H9 (cell line): ENCODE results near the gene LONP2. TPM values are rescaled to one million over a fixed set of nuclear protein-coding genes. Genes with fewer than 3 reads are reported as not detected.

ENCODE experiments used
- DNase-seq: peaks from one replicate; pipeline ENCODE4 v3.0.0-alpha.2; 2017
- H2AFZ ChIP-seq: one replicate; pipeline ENCODE4 v1.6.1; 2013; ENCODE audit warnings: mild to moderate bottlenecking, low read length, control low read depth, moderate library complexity
- H2AK5ac ChIP-seq: 2 replicates; pipeline ENCODE4 v1.6.1; 2013; ENCODE audit warnings: low read length, control low read depth, mixed read lengths; ENCODE audit not compliant: insufficient read length
- H2BK120ac ChIP-seq: one replicate; pipeline ENCODE4 v1.6.1; 2013; ENCODE audit warnings: low read depth, mild to moderate bottlenecking, low read length, control low read depth, inconsistent platforms; ENCODE audit not compliant: poor library complexity, severe bottlenecking
- H2BK12ac ChIP-seq: 2 replicates; pipeline ENCODE4 v1.6.1; 2013; ENCODE audit warnings: low read length, control low read depth, mixed read lengths, low read depth; ENCODE audit not compliant: insufficient read length
- H2BK15ac ChIP-seq: 2 replicates; pipeline ENCODE4 v1.6.1; 2013; ENCODE audit warnings: low read depth, low read length, control low read depth
- H2BK20ac ChIP-seq: one replicate; pipeline ENCODE4 v1.6.1; 2013; ENCODE audit warnings: low read depth, mild to moderate bottlenecking, low read length, control low read depth, inconsistent platforms; ENCODE audit not compliant: poor library complexity, severe bottlenecking
- H2BK5ac ChIP-seq: 2 replicates; pipeline ENCODE4 v1.6.1; 2013; ENCODE audit warnings: low read length, control low read depth, mixed read lengths; ENCODE audit not compliant: insufficient read length
- H3K14ac ChIP-seq: 2 replicates; pipeline ENCODE4 v1.6.1; 2013; ENCODE audit warnings: low read length, control low read depth; ENCODE audit not compliant: insufficient read depth
- H3K18ac ChIP-seq: 2 replicates; pipeline ENCODE4 v1.6.1; 2013; ENCODE audit warnings: low read depth, mild to moderate bottlenecking, mixed read lengths, low read length, control low read depth; ENCODE audit not compliant: insufficient read length
- H3K23ac ChIP-seq: 2 replicates; pipeline ENCODE4 v1.6.1; 2013; ENCODE audit warnings: low read length, control low read depth, mixed read lengths, low read depth; ENCODE audit not compliant: insufficient read length
- H3K23me2 ChIP-seq: 2 replicates; pipeline ENCODE4 v1.6.1; 2013; ENCODE audit warnings: low read depth, mild to moderate bottlenecking, mixed read lengths, low read length, control low read depth; ENCODE audit not compliant: insufficient read length, poor library complexity, severe bottlenecking
- H3K27ac ChIP-seq: 2 replicates; pipeline ENCODE4 v1.5.1; 2013; ENCODE audit warnings: low read length, control low read depth, mixed read lengths, low read depth; ENCODE audit not compliant: insufficient read length
- H3K27me3 ChIP-seq: 2 replicates; pipeline ENCODE4 v1.6.1; 2013; ENCODE audit warnings: low read length, control low read depth, inconsistent platforms; ENCODE audit not compliant: insufficient read depth
- H3K4ac ChIP-seq: 2 replicates; pipeline ENCODE4 v1.6.1; 2013; ENCODE audit warnings: low read depth, mild to moderate bottlenecking, control low read depth, inconsistent platforms, low read length, moderate library complexity
- H3K4me1 ChIP-seq: 2 replicates; pipeline ENCODE4 v1.6.1; 2013; ENCODE audit warnings: low read length, control low read depth, inconsistent platforms; ENCODE audit not compliant: insufficient read depth
- H3K4me2 ChIP-seq: 2 replicates; pipeline ENCODE4 v1.6.1; 2013; ENCODE audit warnings: low read length, control low read depth, mixed read lengths; ENCODE audit not compliant: insufficient read length, insufficient read depth
- H3K56ac ChIP-seq: 2 replicates; pipeline ENCODE4 v1.6.1; 2013; ENCODE audit warnings: low read depth, mild to moderate bottlenecking, mixed read lengths, low read length, control low read depth; ENCODE audit not compliant: insufficient read length
- H3K79me1 ChIP-seq: 2 replicates; pipeline ENCODE4 v1.6.1; 2013; ENCODE audit warnings: low read depth, mild to moderate bottlenecking, moderate library complexity, low read length, control low read depth, inconsistent platforms; ENCODE audit not compliant: insufficient read depth, poor library complexity, severe bottlenecking
- H3K79me2 ChIP-seq: 2 replicates; pipeline ENCODE4 v1.6.1; 2013; ENCODE audit warnings: low read length, control low read depth, inconsistent platforms; ENCODE audit not compliant: insufficient read depth
- H3K9ac ChIP-seq: 2 replicates; pipeline ENCODE4 v1.6.1; 2013; ENCODE audit warnings: low read length, control low read depth, mixed read lengths; ENCODE audit not compliant: insufficient read length; ENCODE audit errors: extremely low read depth
- H3K9me3 ChIP-seq: one replicate; pipeline ENCODE4 v1.6.1; 2013; ENCODE audit warnings: low read depth, low read length, inconsistent platforms; ENCODE audit not compliant: control insufficient read depth
- H3T11ph ChIP-seq: one replicate; pipeline ENCODE4 v1.6.1; 2013; ENCODE audit warnings: mild to moderate bottlenecking, low read length, control low read depth, inconsistent platforms
- H4K20me1 ChIP-seq: one replicate; pipeline ENCODE4 v1.6.1; 2013; ENCODE audit not compliant: control insufficient read depth, insufficient read length, insufficient read depth
- H4K5ac ChIP-seq: 2 replicates; pipeline ENCODE4 v1.6.1; 2013; ENCODE audit warnings: low read depth, mild to moderate bottlenecking, mixed read lengths, low read length, control low read depth; ENCODE audit not compliant: insufficient read length
- H4K8ac ChIP-seq: replicated peaks from 2 replicates; pipeline ENCODE4 v1.6.1; 2013; ENCODE audit warnings: low read length, control low read depth, mixed read lengths, low read depth; ENCODE audit not compliant: insufficient read length
- H4K91ac ChIP-seq: 2 replicates; pipeline ENCODE4 v1.6.1; 2013; ENCODE audit warnings: low read depth, mild to moderate bottlenecking, moderate library complexity, mixed read lengths, low read length, control low read depth; ENCODE audit not compliant: insufficient read length
- H3K27ac Mint-ChIP-seq, 3 experiments: 2 replicates in 2 of 3; 3 replicates in 1 of 3; pipeline ENCODE4 v1.8.0; 2020 to 2021; ENCODE audit warnings: mixed read lengths in 3 of 3, mild to moderate bottlenecking in 1 of 3, moderate library complexity in 1 of 3
- H3K27me3 Mint-ChIP-seq: 2 replicates; pipeline ENCODE4 v1.8.0; 2021; ENCODE audit warnings: low read depth, mild to moderate bottlenecking, moderate library complexity, mixed read lengths
- H3K36me3 Mint-ChIP-seq, 3 experiments: 2 replicates in 2 of 3; 3 replicates in 1 of 3; pipeline ENCODE4 v1.8.0; 2020 to 2021; ENCODE audit warnings: low read depth in 3 of 3, mixed read lengths in 3 of 3; ENCODE audit not compliant: insufficient read depth in 1 of 3
- H3K4me1 Mint-ChIP-seq, 2 experiments: 2 replicates each; pipeline ENCODE4 v1.8.0; 2020; ENCODE audit warnings: mixed read lengths in 2 of 2
- H3K4me3 Mint-ChIP-seq, 2 experiments: 2 replicates in 1 of 2; 3 replicates in 1 of 2; pipeline ENCODE4 v1.8.0; 2020 to 2021; ENCODE audit warnings: mild to moderate bottlenecking in 2 of 2, mixed read lengths in 2 of 2, moderate library complexity in 1 of 2
- H3K9me3 Mint-ChIP-seq, 2 experiments: 2 replicates in 1 of 2; 3 replicates in 1 of 2; pipeline ENCODE4 v1.8.0; 2020; ENCODE audit warnings: mild to moderate bottlenecking in 2 of 2, mixed read lengths in 2 of 2, moderate library complexity in 1 of 2
- WGBS: extraction: QIAGEN DNeasy Blood & Tissue Kit; methylation state at CpG from one replicate; pipeline ENCODE4 v1.1.7; 2013; ENCODE audit warnings: missing lambda C conversion rate, low lambda C conversion rate, mixed read lengths; ENCODE audit not compliant: insufficient read length; ENCODE audit errors: extremely low coverage; 5-methylcytosine and 5-hydroxymethylcytosine counted together
- total RNA-seq: library from RNA; stranded (reverse); gene quantifications from 2 replicates; pipeline ENCODE4 v1.2.1, GENCODE V29; 2021
- TF ChIP-seq, protein P1 (sequence below): fragments of 200-600 bp; sonication (generic); conservative IDR thresholded peaks from 3 replicates; pipeline ENCODE4 v1.8.0; 2021; ENCODE audit warnings: antibody characterized with exemption, mild to moderate bottlenecking

The LONP2 gene
- total RNA-seq, 1 experiment from 2014 or later = 27.8 TPM

GRCh38 chr16:48295488-48296281, 51.6 kb downstream of the LONP2 start:
- H3K9me3 Mint-ChIP-seq = no peaks in the 10 kb centered on the region
- DNase-seq = no peak
- no peaks in the 10 kb centered on the region for H3K79me2 ChIP-seq
- no peak overlapping the region for H3K14ac ChIP-seq
- H4K20me1 ChIP-seq = no peaks in the 10 kb centered on the region
- no peak overlapping the region for H2BK120ac ChIP-seq
- H3K4me1 Mint-ChIP-seq = peaks cover 6 to 7% of the 10 kb centered on the region in 2 experiments
- no peak overlapping the region for H3K4me3 Mint-ChIP-seq
- TF ChIP-seq, protein P1, sequence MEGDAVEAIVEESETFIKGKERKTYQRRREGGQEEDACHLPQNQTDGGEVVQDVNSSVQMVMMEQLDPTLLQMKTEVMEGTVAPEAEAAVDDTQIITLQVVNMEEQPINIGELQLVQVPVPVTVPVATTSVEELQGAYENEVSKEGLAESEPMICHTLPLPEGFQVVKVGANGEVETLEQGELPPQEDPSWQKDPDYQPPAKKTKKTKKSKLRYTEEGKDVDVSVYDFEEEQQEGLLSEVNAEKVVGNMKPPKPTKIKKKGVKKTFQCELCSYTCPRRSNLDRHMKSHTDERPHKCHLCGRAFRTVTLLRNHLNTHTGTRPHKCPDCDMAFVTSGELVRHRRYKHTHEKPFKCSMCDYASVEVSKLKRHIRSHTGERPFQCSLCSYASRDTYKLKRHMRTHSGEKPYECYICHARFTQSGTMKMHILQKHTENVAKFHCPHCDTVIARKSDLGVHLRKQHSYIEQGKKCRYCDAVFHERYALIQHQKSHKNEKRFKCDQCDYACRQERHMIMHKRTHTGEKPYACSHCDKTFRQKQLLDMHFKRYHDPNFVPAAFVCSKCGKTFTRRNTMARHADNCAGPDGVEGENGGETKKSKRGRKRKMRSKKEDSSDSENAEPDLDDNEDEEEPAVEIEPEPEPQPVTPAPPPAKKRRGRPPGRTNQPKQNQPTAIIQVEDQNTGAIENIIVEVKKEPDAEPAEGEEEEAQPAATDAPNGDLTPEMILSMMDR = no peak
- peaks cover 16 to 38% (median 32%) of the 10 kb centered on the region in 3 experiments; a peak in 6 of 7 replicates for H3K36me3 Mint-ChIP-seq
- H3K4ac ChIP-seq = no peak overlapping the region
- WGBS = no CpG with 5 or more reads among the region's 1 CpG
- H4K91ac ChIP-seq = no peak overlapping the region
- H3K18ac ChIP-seq = no peak overlapping the region
- H3K27ac Mint-ChIP-seq = no peak overlapping the region
- no peak overlapping the region for H3K4me2 ChIP-seq
- no peak overlapping the region for H3K23ac ChIP-seq
- no peak overlapping the region for H2BK20ac ChIP-seq
- H2AK5ac ChIP-seq = no peak overlapping the region
- no peak overlapping the region for H2AFZ ChIP-seq
- H3K4me1 ChIP-seq = no peaks in the 10 kb centered on the region
- no peak overlapping the region for H2BK12ac ChIP-seq
- H3K79me1 ChIP-seq = no peaks in the 10 kb centered on the region
- H2BK5ac ChIP-seq = no peak overlapping the region
- no peak overlapping the region for H4K5ac ChIP-seq
- no peak overlapping the region for H4K8ac ChIP-seq
- no peaks in the 10 kb centered on the region for H3K27me3 Mint-ChIP-seq
- H3K9ac ChIP-seq = no peak overlapping the region
- no peak overlapping the region for H3K56ac ChIP-seq
- H3T11ph ChIP-seq = no peak overlapping the region
- no peaks in the 10 kb centered on the region for H3K23me2 ChIP-seq
- no peaks in the 10 kb centered on the region for H3K27me3 ChIP-seq
- no peak overlapping the region for H3K27ac ChIP-seq
- no peaks in the 10 kb centered on the region for H3K9me3 ChIP-seq
- no peak overlapping the region for H2BK15ac ChIP-seq
